ENCODE measurements around the gene RIPOR3.

The RIPOR3 gene

GRCh38 chr20:50568549-50568942, 122.8 kb downstream of the RIPOR3 start:
- no peak for DNase-seq

DNA sequence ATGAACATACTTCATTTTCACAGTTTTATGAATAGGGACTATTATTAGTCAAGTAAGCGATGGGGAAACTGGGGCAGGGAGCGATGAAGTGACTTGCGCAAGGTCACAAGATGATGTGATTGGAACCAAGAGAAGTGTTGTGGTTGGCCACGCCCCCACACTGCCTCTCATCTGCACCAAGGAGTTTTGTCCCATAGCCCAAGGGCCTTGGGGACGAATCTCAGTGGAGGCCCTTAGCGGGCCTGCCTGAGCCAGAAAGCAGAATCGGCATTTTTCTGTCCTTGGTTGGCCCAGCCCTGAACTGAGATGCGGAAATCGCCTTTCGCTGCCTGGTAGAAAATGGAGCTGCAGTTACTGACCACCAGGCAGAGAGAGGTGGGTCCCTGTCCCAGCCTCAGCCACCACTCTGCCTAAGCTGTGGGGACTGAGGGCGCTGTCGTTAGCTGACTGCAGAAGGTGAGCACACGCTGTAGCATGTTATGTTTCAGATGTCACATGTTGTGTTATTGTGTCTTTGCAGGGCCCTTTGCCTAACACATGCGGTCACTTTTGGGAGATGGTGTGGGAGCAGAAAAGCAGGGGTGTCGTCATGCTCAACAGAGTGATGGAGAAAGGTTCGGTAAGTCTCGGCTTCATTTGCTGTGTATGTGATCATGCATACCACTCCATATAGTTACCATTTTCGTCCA, 123.3 kb downstream of the RIPOR3 start:
- no peak for DNase-seq

DNA sequence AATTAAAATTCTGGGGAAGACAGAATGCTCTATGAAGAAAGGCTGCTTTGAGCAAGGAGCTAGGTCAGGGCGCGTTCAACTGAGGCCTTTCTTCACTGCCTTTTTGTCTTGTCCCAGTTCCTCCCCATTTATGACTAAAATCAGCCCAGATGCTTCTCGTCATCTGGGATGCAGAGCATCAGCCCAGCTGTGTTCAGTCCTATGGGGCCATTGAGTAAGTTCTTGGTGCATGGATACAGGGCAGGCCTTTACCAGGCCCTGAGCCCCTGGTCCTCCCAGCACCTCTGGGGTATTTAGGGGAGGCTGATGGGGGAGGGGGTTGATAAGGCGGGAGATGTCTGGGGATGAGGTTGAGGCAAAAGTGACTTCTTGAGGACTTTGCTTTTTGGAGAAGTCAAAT, 125.5 kb downstream of the RIPOR3 start:
- DNase-seq = no peak

DNA sequence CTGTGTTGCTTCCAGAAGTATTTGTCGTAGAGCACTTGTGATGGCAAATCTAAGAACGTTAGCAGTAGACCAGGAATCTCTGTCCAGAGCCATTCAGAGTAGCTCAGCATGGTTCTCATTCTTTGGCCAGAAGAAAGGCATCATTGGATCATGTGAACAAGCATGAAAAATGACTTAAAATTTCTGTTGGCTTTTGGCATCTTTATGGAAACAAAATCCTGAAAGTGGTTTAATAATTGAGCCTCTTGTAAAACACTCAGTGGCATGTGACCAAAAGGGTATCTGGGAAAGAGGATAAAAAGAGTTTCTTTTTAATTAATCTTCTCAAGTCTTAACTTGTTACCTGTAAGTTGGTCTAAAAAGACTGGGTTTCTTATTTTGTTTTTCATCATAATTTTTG, 126.0 kb downstream of the RIPOR3 start:
- DNase-seq = no peak

GRCh38 chr20:50563133-50563944, 128.0 kb downstream of the RIPOR3 start:
- DNase-seq = no peak

GRCh38 chr20:50562262-50562701, 129.1 kb downstream of the RIPOR3 start:
- DNase-seq = no peak

DNA sequence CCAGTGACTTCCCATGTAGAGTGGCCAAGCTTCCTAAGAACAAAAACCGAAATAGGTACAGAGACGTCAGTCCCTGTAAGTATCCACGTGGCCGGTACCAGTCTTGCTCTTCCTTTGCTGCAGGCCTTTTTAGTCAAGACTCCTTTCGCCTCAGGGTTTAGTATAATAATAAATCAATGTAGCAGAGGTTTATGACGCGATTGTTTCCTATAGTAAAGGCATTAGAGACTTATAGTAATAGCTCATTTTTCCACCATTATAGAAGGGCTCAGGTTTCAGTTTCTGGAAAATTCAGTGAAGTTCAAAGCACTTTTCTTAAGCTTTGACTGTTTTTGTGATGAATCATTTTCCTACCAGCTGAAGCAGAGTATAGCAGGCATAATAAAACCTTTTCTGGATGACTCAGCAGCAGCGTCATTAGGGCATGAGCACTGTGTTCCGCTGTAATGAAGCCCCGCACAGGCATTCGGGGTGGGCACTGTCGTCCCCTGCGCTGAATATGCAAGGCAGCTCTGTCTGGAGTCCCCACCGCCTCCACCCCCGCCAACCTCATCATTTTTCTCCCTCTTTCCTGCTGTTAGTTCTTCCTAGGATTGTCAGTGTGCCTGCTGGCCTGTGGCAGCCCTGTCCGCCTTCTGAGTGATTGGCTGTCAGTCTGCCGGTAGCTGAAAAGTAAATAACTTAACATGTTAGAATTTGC, 129.8 kb downstream of the RIPOR3 start:
- peak; percentile 65 for DNase-seq

GRCh38 chr20:50560867-50561266, 130.5 kb downstream of the RIPOR3 start:
- no peak for DNase-seq

- DNase-seq = no peak
Observed at GRCh38 chr20:50559856-50560638, 131.3 kb downstream of the RIPOR3 start.

DNA sequence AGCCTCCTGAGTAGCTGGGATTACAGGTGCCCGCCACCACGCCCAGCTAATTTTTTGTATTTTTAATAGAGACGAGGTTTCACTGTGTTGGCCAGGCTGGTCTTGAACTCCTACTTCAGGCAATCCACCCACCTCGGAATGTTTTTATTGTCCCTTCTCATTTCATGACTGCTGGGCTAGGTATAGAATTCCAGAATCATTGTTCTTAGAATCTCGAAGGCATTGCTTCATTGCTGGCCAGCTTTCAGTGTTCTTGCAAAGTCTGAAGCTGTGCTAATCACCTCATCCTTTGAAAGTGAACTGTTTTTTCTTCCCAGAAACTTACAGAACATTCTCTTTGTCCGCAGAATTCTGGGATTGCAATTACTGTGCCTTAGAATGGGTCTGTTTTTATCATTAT, 132.2 kb downstream of the RIPOR3 start:
- DNase-seq = no peak

DNA sequence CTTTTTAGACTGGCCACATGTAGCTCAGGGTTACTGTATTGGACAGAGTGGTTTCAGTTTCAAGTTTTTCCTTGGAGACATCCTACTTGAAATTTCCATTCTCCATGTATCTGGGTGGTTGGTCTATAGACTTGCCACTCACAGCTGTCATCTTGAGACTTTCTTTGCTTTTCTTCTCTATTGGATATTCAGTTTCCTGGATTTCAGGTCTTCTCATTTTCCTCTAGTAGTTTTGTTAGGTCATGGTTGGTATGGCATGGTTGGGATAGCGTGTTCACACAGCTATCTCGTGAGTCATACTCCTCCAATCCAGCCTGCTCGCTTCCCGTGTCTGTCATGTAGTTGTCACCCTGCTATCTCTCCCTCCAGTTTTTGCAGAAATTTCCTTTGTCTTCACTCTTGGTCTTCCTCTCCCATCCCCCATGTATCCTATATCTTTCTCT, 132.8 kb downstream of the RIPOR3 start:
- DNase-seq = no peak

GRCh38 chr20:50557549-50558134, 133.7 kb downstream of the RIPOR3 start:
- DNase-seq = no peak

GRCh38 chr20:50555662-50556061, 135.7 kb downstream of the RIPOR3 start:
- no peak for DNase-seq

DNA sequence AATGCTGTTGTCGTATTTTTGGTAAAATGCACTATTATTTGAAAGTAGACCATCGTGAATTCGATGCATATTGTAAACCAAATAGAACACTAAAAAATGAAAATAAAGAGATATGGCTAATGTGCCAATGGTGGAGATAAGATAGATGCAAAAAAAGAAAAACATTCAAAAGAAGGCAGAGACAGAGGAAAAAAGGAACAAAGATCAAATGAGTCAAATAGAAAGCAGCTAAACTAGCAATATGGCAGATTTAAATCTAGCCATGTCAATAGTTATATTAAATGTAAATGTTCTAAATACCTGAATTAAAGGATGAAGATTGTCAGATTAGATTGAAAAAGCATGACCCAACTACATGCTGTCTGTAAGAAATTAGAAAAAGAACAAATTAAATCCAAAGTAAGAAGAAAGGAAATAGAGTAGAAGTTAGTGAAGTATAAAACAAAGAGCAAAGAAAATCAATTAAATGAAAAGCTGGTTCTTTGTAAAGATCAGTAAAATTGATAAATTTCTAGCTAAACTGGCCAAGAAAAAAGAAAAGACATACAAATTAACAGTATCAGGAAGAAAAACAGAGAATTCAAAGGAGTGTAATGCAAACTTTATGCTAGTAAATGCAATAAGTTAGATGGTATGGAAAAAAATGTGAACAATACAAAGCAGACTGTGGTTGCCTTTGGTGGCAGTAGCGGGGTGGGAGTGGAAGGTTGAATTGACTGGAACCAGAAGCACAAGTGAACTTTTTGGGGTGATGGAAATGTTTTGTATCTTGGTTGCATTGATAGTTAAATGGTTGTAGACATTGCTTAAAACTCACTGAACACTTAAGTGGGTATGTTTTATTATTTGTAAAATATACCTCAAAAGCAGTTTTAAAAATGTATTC, 136.4 kb downstream of the RIPOR3 start:
- DNase-seq = no peak

DNA sequence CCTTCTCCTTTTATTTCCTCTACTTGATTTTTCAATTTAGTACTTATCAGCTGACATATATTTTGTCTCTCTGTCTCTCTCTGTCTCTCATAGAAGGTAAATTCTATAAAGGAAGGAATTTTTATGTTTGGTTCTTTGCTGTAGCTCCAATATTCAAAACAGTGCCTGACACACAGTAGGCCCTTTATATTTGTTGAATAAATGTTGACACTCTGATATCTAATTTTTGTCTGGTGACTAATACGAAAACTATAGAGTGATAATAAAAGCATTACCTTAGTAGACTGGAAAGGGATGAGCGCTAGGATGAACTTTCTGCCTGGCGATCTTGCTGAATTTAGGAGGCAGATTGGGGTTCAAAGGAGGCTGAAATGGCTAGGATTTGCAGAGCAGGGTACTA, 138.4 kb downstream of the RIPOR3 start:
- DNase-seq = no peak

- no peak for DNase-seq
Observed at GRCh38 chr20:50551288-50551687, 140.1 kb downstream of the RIPOR3 start.

GRCh38 chr20:50550531-50550930, 140.8 kb downstream of the RIPOR3 start:
- DNase-seq = no peak

DNA sequence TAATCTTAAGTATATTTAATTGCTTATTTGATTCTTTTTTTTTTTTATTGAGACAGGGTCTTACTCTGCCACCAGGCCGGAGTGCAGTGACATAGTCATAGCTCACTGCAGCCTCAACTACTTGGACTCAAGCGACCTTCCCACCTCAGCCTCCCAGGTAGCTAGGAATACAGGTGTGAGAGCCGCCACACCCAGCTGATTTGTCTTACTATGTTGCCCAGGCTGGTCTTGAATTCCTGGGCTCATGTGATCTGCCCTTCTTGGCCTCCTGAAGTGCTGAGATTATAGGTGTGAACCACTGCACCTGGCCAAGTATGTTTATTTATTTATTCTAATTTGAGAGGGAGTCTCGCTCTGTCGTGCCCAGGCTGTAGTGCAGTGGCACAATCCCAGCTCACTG, 142.9 kb downstream of the RIPOR3 start:
- DNase-seq = no peak

DNA sequence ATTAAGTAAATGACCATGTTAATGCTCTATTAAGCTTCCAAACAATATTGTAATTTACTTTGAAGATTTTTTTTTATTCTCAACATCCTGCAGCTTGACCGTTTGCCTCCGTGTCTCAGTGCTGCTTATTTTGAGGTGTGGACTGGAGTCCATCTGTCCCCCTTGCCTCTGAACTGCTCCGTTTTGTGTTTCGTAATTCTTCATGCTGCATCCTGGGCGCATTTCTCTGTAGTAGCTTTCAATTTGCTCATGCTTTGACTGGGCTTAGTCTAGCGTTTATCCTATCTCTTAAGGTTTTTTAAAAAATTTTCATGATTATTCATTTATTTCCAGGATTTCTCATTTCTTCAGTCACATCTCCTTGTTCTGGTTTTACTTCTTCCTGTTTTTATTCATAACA, 143.4 kb downstream of the RIPOR3 start:
- no peak for DNase-seq

DNA sequence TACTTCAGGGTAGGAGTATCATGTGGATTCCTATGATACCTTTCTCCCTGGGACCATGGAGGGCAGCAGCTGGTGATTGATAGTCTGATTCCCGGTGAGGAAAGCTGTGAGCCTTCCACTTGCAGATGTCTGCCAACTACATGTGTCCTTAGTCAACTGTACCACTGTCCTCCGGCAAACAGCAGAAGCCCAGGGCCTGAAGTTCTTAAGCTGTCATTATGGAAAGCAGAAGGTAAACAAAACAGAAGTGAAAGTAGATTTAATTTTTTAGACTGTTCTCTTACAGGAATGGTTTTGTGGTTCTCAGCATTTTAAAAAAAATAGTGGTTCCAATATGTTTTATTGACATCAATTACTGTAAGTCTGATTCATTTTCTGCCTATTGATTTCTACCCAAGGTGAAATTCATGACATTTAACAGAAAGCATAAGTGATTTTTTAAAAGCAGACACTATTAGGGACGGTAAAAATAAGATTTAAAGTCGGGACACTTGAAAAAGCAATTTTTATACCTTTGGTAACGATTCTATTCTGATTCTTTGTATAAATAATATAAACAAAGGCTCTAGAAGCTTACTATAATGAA, 144.5 kb downstream of the RIPOR3 start:
- no peak for DNase-seq

- no peak for DNase-seq
Observed at GRCh38 chr20:50545126-50545525, 146.2 kb downstream of the RIPOR3 start.

Measured in activated CD8-positive, alpha-beta memory T cell treated with anti-CD3 and anti-CD28 coated beads, Interleukin-2, amount 50 U/mL, for 4 hours (primary cell).